HG03378 (cell line): Measurements from ENCODE around the gene TUBB4A.

ENCODE experiments used
- ATAC-seq: cut with Tn5 transposase; IDR thresholded peaks from one replicate; pipeline ENCODE4 v1.9.1; 2021; ENCODE audit warnings: mild to moderate bottlenecking, moderate library complexity; ENCODE audit not compliant: unreplicated experiment

The TUBB4A gene

DNA sequence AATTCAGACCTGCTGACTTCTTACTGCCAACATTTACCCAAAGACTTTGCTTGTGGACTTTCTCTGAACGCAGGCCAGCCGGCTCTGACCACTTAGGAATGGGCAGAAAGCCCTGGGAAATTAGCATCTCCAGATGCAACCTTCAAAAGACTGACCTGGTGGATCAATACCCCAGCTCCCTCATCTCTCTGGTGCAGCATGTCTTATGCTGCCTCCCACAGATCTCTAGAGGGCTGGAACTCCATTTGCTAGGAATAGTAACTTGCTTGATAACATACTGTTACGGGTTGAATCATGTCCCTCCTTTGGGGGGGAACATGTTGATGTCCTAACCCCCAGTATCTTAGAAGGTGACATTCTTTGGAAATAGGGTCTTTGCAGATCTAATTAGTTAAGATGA is 55.7 kb downstream of the TUBB4A start:
- ATAC-seq, result no peak
